Lung (tissue), 12 donors: ENCODE results near the gene NUP210. TPM values are rescaled to one million over a fixed set of nuclear protein-coding genes. Genes with fewer than 3 reads are reported as not detected.

ENCODE experiments used
- ATAC-seq: fragments of 200-7000 bp; cut with Tn5 transposase; one replicate; pipeline ENCODE4 v1.9.1; 2020; ENCODE audit warnings: moderate number of reproducible peaks; ENCODE audit not compliant: insufficient read depth, low FRiP score
- DNase-seq, 3 donors: peaks; one replicate each; pipeline ENCODE4 v3.0.0-alpha.2; 2013 to 2017
- H3K27ac ChIP-seq, 2 donors: one replicate each; pipeline ENCODE4 v1.5.1; 2013; ENCODE audit warnings: mild to moderate bottlenecking in 2 of 2, moderate library complexity in 2 of 2, control low read depth in 1 of 2, inconsistent platforms in 1 of 2, low read depth in 1 of 2, low read length in 1 of 2
- H3K27me3 ChIP-seq, 3 donors: one replicate each; pipeline ENCODE4 v1.5.1; 2013; ENCODE audit warnings: low read length in 2 of 3; ENCODE audit not compliant: control insufficient read depth in 3 of 3, insufficient read depth in 3 of 3
- H3K36me3 ChIP-seq, 4 donors: one replicate each; pipeline ENCODE4 v1.5.1; 2013; ENCODE audit warnings: low read length in 4 of 4, mild to moderate bottlenecking in 1 of 4, moderate library complexity in 1 of 4; ENCODE audit not compliant: control insufficient read depth in 4 of 4, insufficient read depth in 4 of 4
- H3K4me1 ChIP-seq, 5 donors: one replicate each; pipeline ENCODE4 v1.5.1; 2013; ENCODE audit warnings: low read length in 5 of 5, mild to moderate bottlenecking in 2 of 5, moderate library complexity in 1 of 5; ENCODE audit not compliant: control insufficient read depth in 5 of 5, insufficient read depth in 5 of 5
- H3K4me3 ChIP-seq: one replicate; pipeline ENCODE4 v1.5.1; 2013; ENCODE audit warnings: mild to moderate bottlenecking, control low read depth, moderate library complexity
- H3K9ac ChIP-seq, 2 donors: one replicate each; pipeline ENCODE4 v1.5.1; 2013; ENCODE audit warnings: low read length in 2 of 2, control low read depth in 1 of 2; ENCODE audit not compliant: insufficient read depth in 1 of 2
- H3K9me3 ChIP-seq, 4 donors: one replicate each; pipeline ENCODE4 v1.5.1; 2013; ENCODE audit warnings: low read length in 3 of 4, mild to moderate bottlenecking in 1 of 4, moderate library complexity in 1 of 4; ENCODE audit not compliant: control insufficient read depth in 4 of 4, insufficient read depth in 3 of 4
- CTCF ChIP-seq: IDR thresholded peaks from 2 replicates; pipeline ENCODE4 v1.5.1; 2012; ENCODE audit warnings: mild to moderate bottlenecking; ENCODE audit errors: control extremely low read depth, extremely low read depth
- WGBS, 2 donors: extraction: QIAGEN DNeasy Blood & Tissue Kit; methylation state at CpG; one replicate each; pipeline ENCODE4 v1.1.7; 2013; 5-methylcytosine and 5-hydroxymethylcytosine counted together
- polyA plus RNA-seq, 2 donors: library from polyadenylated mRNA; stranded (reverse); fragments of 200-250 nt; gene quantifications; one replicate each; pipeline ENCODE4 v1.2.1, GENCODE V29; 2013
- total RNA-seq, 2 donors: library from RNA; depleted of rRNA in 1 of 2; stranded (reverse); fragments of >200 nt in 1 of 2; gene quantifications; one replicate each; pipeline ENCODE4 v1.2.1, GENCODE V29; 2014 to 2021
- donor health status: control.
- donor health status: control.
- donor health status: Bipolar disorder and iron deficiency.
- donor health status: healthy.
- donor health status: DM: yes; HTN: yes; CAD: no.

NUP210 gene
- total and polyA plus RNA-seq, 4 donors = 5.4 to 20.4 (median 10.5) TPM

GRCh38 chr3:13308380-13308801, 111.7 kb downstream of the NUP210 start:
- DNase-seq (peak; percentile 33 to 41 (median 37)), ATAC-seq (no peak)
- Histone ChIP-seq H3K36me3 (no peaks in the 10 kb centered on the region), H3K27ac (no peak overlapping the region), H3K9me3 (peaks cover 0 to 1% (median 0%) of the 10 kb centered on the region in 4 donors), H3K27me3 (no peaks in the 10 kb centered on the region), H3K4me1 (no peaks in the 10 kb centered on the region), H3K9ac (no peak overlapping the region), H3K4me3 (no peak overlapping the region)
- no peak for TF ChIP-seq CTCF
- 25 to 26% methylated on average over 6 of the region's 6 CpGs for WGBS, 2 donors

- DNase-seq (peak in 1 of 3 donors; percentile 2), ATAC-seq (no peak)
- no peaks in the 10 kb centered on the region for H3K36me3 ChIP-seq
- no peak overlapping the region for H3K27ac ChIP-seq
- 90 to 93% methylated on average over 11 of the region's 11 CpGs for WGBS, 2 donors
- H3K4me3 ChIP-seq = no peak overlapping the region
- H3K27me3 ChIP-seq = no peaks in the 10 kb centered on the region
- no peak for TF ChIP-seq CTCF
- H3K9me3 ChIP-seq = peaks cover 0 to 1% (median 0%) of the 10 kb centered on the region in 4 donors
- H3K9ac ChIP-seq = no peak overlapping the region
- no peaks in the 10 kb centered on the region for H3K4me1 ChIP-seq
Observed at GRCh38 chr3:13307041-13307440, 113.1 kb downstream of the NUP210 start.

GRCh38 chr3:13305623-13306022, 114.5 kb downstream of the NUP210 start:
- H3K4me1 ChIP-seq = no peaks in the 10 kb centered on the region
- no peak overlapping the region for H3K9ac ChIP-seq
- no peak for TF ChIP-seq CTCF
- WGBS, 2 donors = 78 to 92% methylated on average over 4 of the region's 4 CpGs
- no peak overlapping the region for H3K27ac ChIP-seq
- H3K36me3 ChIP-seq = no peaks in the 10 kb centered on the region
- no peak overlapping the region for H3K4me3 ChIP-seq
- peaks cover 0 to 3% (median 3%) of the 10 kb centered on the region in 3 donors for H3K27me3 ChIP-seq
- peak in 1 of 3 donors; percentile 2 for DNase-seq
- ATAC-seq = no peak
- H3K9me3 ChIP-seq = peaks cover 0 to 1% (median 0%) of the 10 kb centered on the region in 4 donors

- H3K9ac ChIP-seq = no peak overlapping the region
- no peaks in the 10 kb centered on the region for H3K36me3 ChIP-seq
- peaks cover 3 to 10% (median 5%) of the 10 kb centered on the region in 3 donors for H3K27me3 ChIP-seq
- no peak for TF ChIP-seq CTCF
- H3K9me3 ChIP-seq = no peaks in the 10 kb centered on the region
- ATAC-seq (no peak), DNase-seq (peak in 1 of 3 donors; percentile 1)
- no peak overlapping the region for H3K4me3 ChIP-seq
- H3K4me1 ChIP-seq = no peaks in the 10 kb centered on the region
- 68 to 76% methylated on average over 6 of the region's 6 CpGs for WGBS, 2 donors
- H3K27ac ChIP-seq = no peak overlapping the region
Observed at GRCh38 chr3:13303410-13303809, 116.7 kb downstream of the NUP210 start.
